Measurements from ENCODE around the gene TAF13. TPM values are rescaled to one million over a fixed set of nuclear protein-coding genes. Genes with fewer than 3 reads are reported as not detected.

TAF13 gene
- total RNA-seq, 1 donor from 2014 or later, result 48.4 TPM

DNA sequence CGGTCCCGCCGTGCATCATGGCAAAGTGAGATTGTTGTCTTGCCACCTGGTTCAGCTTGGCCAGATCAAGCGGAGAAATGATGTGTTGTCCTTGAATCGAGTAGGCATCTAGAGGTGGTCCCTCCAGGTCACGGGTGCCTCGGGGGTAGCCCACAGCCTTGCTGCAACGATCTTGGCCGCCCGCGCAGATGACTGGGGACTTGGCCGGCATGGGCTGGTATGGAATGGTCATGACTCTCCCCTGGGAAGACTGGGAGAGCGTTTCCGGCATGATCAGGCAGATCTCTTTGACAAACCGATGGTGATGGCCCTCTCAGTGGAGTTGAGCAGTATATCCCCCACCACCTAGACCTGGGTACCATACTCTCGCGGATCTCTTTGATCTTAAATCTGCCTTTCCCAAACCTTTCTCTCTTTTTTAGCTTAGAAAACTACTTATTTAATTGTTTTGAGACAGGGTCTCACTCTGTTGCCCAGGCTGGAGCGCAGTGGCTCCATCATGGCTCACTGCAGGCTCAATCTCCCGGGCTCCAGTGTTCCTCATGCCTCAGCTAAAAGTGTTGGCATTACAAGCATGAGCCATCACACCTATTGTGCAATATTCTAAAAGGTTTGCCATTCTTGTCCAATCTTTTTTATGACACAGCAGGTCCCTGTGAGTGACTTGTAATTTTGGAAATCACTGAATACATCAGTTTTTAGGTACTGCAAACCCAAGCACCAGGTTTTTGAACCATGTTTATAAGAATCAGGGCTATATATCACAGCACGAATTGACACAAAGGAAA, 28.8 kb upstream of the TAF13 start:
- peaks cover 8% of the 10 kb centered on the region for H3K4me1 ChIP-seq
- H3K9me3 ChIP-seq (ENCODE audit: low read depth), result no peaks in the 10 kb centered on the region
- Mint-ChIP-seq H3K27me3 (ENCODE audit: insufficient read depth, low read depth) (peaks cover 8% of the 10 kb centered on the region), H3K36me3 (peaks cover 16% of the 10 kb centered on the region), H3K4me1 (peaks cover 10% of the 10 kb centered on the region), H3K9me3 (no peaks in the 10 kb centered on the region), H3K4me3 (no peak overlapping the region), H3K27ac (peak overlapping the region; percentile 32)
- no peak overlapping the region for H3K27ac ChIP-seq
- H2AFZ ChIP-seq (replicated peaks), result no peak overlapping the region
- peaks cover 8% of the 10 kb centered on the region for H4K20me1 ChIP-seq (ENCODE audit: low read depth)
- no peak for DNase-seq (ENCODE audit: low spot score)
- peaks cover 22% of the 10 kb centered on the region for H3K79me2 ChIP-seq (ENCODE audit: low read depth)
- H3K27me3 ChIP-seq, result peaks cover 22% of the 10 kb centered on the region
- no peak for TF ChIP-seq EZH2phosphoT487 (IDR thresholded peaks at IDR 0.05)
- no peak for TF ChIP-seq EZH2 (IDR thresholded peaks at IDR 0.05)
- no peak for TF ChIP-seq CTCF (IDR thresholded peaks at IDR 0.05)
- H3K9ac ChIP-seq, result no peak overlapping the region
- no peak overlapping the region for H3K4me2 ChIP-seq
- H3K4me3 ChIP-seq, result no peak overlapping the region
- peaks cover 27% of the 10 kb centered on the region for H3F3A ChIP-seq (ENCODE audit: low read depth)
- H3K36me3 ChIP-seq, result no peaks in the 10 kb centered on the region

- Histone ChIP-seq H3K4me3 (peak overlapping the region; percentile 83), H2AFZ (replicated peaks) (peak overlapping the region; percentile 99), H3K36me3 (peaks cover 2% of the 10 kb centered on the region), H4K20me1 (ENCODE audit: low read depth) (peaks cover 8% of the 10 kb centered on the region), H3K9ac (peak overlapping the region; percentile 63), H3K9me3 (ENCODE audit: low read depth) (no peaks in the 10 kb centered on the region), H3K79me2 (ENCODE audit: low read depth) (peaks cover 22% of the 10 kb centered on the region), H3F3A (ENCODE audit: low read depth) (peaks cover 35% of the 10 kb centered on the region), H3K4me1 (peaks cover 8% of the 10 kb centered on the region), H3K4me2 (peak overlapping the region; percentile 76), H3K27me3 (no peaks in the 10 kb centered on the region), H3K27ac (peak overlapping the region; percentile 87)
- peaks cover 14% of the 10 kb centered on the region for H3K36me3 Mint-ChIP-seq
- peak; percentile 24 for TF ChIP-seq EZH2phosphoT487 (IDR thresholded peaks at IDR 0.05)
- TF ChIP-seq CTCF (IDR thresholded peaks at IDR 0.05), result peak; percentile 91
- no peak for TF ChIP-seq EZH2 (IDR thresholded peaks at IDR 0.05)
- H3K4me3 Mint-ChIP-seq, result peak overlapping the region; percentile 99
- DNase-seq (ENCODE audit: low spot score), result peak; percentile 97
- H3K27ac Mint-ChIP-seq, result peak overlapping the region; percentile 96
- H3K27me3 Mint-ChIP-seq (ENCODE audit: insufficient read depth, low read depth), result peaks cover 4% of the 10 kb centered on the region
- peaks cover 11% of the 10 kb centered on the region for H3K4me1 Mint-ChIP-seq
- H3K9me3 Mint-ChIP-seq, result no peaks in the 10 kb centered on the region
Observed at GRCh38 chr1:109099938-109100773, 24.4 kb upstream of the TAF13 start.

DNA sequence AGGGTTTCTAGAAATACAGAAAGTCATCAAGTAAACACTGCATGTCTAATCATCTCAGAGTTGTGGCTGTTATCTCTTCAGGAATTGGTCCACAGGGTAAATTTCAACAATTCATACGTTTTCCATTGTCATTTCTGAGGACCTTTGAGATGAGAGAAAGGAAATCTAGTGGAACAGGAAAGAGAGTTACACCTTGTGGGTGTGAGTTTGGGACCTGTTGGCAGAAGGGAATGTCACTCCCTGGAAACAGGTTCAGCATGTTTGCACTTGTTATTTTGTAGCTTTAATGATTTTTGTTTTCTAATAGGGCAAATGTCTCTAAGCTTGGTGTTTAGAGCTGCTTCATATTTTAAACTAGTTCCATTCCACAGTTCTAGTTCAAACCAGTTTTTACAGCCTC, 20.3 kb upstream of the TAF13 start:
- Histone ChIP-seq H3K79me2 (ENCODE audit: low read depth) (peaks cover 31% of the 10 kb centered on the region), H3F3A (ENCODE audit: low read depth) (peaks cover 12% of the 10 kb centered on the region), H3K27me3 (no peaks in the 10 kb centered on the region), H3K9me3 (ENCODE audit: low read depth) (no peaks in the 10 kb centered on the region), H3K36me3 (peaks cover 3% of the 10 kb centered on the region), H4K20me1 (ENCODE audit: low read depth) (peaks cover 12% of the 10 kb centered on the region), H3K4me1 (peaks cover 15% of the 10 kb centered on the region), H3K27ac (no peak overlapping the region), H3K9ac (no peak overlapping the region), H3K4me3 (no peak overlapping the region), H3K4me2 (no peak overlapping the region), H2AFZ (replicated peaks) (no peak overlapping the region)
- no peak overlapping the region for H3K4me3 Mint-ChIP-seq
- no peaks in the 10 kb centered on the region for H3K36me3 Mint-ChIP-seq
- no peak overlapping the region for H3K27ac Mint-ChIP-seq
- no peaks in the 10 kb centered on the region for H3K9me3 Mint-ChIP-seq
- peaks cover 23% of the 10 kb centered on the region for H3K4me1 Mint-ChIP-seq
- TF ChIP-seq EZH2phosphoT487 (IDR thresholded peaks at IDR 0.05) (no peak), EZH2 (IDR thresholded peaks at IDR 0.05) (no peak), CTCF (IDR thresholded peaks at IDR 0.05) (no peak)
- H3K27me3 Mint-ChIP-seq (ENCODE audit: insufficient read depth, low read depth), result peaks cover 4% of the 10 kb centered on the region
- no peak for DNase-seq (ENCODE audit: low spot score)
